ENCODE measurements around the gene KLHL30.
A peak's percentile ranks its signal among the peaks of the same experiment; 100 is the strongest.

Gene KLHL30

GRCh38 chr2:238171575-238172187 is 33.2 kb downstream of the KLHL30 start:
- peaks cover 56% of the 10 kb centered on the region for H3K36me3 Mint-ChIP-seq (ENCODE audit: insufficient read depth)
- ATAC-seq (replicated peaks; ENCODE audit: extremely low read depth, poor library complexity, severe bottlenecking) (no peak), DNase-seq (ENCODE audit: low spot score in 2 of 2) (no peak)
- no peaks in the 10 kb centered on the region for H3K27me3 Mint-ChIP-seq
- no peak overlapping the region for H3K4me3 Mint-ChIP-seq
- H3K4me1 Mint-ChIP-seq: peaks cover 6% of the 10 kb centered on the region
- no peak overlapping the region for H3K27ac Mint-ChIP-seq (ENCODE audit: low read depth)
- no peaks in the 10 kb centered on the region for H3K9me3 Mint-ChIP-seq

- H3K27me3 Mint-ChIP-seq: no peaks in the 10 kb centered on the region
- peak overlapping the region; percentile 56 for H3K27ac Mint-ChIP-seq (ENCODE audit: low read depth)
Observed at GRCh38 chr2:238172439-238172838, 34.0 kb downstream of the KLHL30 start.

GRCh38 chr2:238173692-238174091 is 35.2 kb downstream of the KLHL30 start:
- DNase-seq (ENCODE audit: low spot score in 2 of 2) (no peak), ATAC-seq (replicated peaks; ENCODE audit: extremely low read depth, poor library complexity, severe bottlenecking) (no peak)
- Mint-ChIP-seq H3K27ac (ENCODE audit: low read depth) (peak overlapping the region; percentile 56), H3K9me3 (no peaks in the 10 kb centered on the region), H3K4me3 (no peak overlapping the region), H3K27me3 (no peaks in the 10 kb centered on the region), H3K4me1 (peaks cover 6% of the 10 kb centered on the region), H3K36me3 (ENCODE audit: insufficient read depth) (peaks cover 62% of the 10 kb centered on the region)

More at GRCh38 chr2:238172439-238172838, 34.0 kb downstream of the KLHL30 start:
- no peak for ATAC-seq (replicated peaks; ENCODE audit: extremely low read depth, poor library complexity, severe bottlenecking)
- H3K9me3 Mint-ChIP-seq: no peaks in the 10 kb centered on the region
- H3K4me3 Mint-ChIP-seq: no peak overlapping the region
- H3K36me3 Mint-ChIP-seq (ENCODE audit: insufficient read depth): peaks cover 60% of the 10 kb centered on the region
- peaks cover 6% of the 10 kb centered on the region for H3K4me1 Mint-ChIP-seq
- DNase-seq (ENCODE audit: low spot score in 2 of 2): no peak

- no peak for ATAC-seq (replicated peaks; ENCODE audit: extremely low read depth, poor library complexity, severe bottlenecking)
- Mint-ChIP-seq H3K36me3 (ENCODE audit: insufficient read depth) (peaks cover 63% of the 10 kb centered on the region), H3K4me1 (peaks cover 6% of the 10 kb centered on the region)
Observed at GRCh38 chr2:238174291-238174690, 35.8 kb downstream of the KLHL30 start.

GRCh38 chr2:238174701-238175100 is 36.2 kb downstream of the KLHL30 start:
- ATAC-seq (replicated peaks; ENCODE audit: extremely low read depth, poor library complexity, severe bottlenecking) (no peak), DNase-seq (ENCODE audit: low spot score in 2 of 2) (no peak)
- Mint-ChIP-seq H3K4me1 (peaks cover 6% of the 10 kb centered on the region), H3K9me3 (no peaks in the 10 kb centered on the region), H3K36me3 (ENCODE audit: insufficient read depth) (peaks cover 64% of the 10 kb centered on the region), H3K4me3 (no peak overlapping the region), H3K27me3 (no peaks in the 10 kb centered on the region), H3K27ac (ENCODE audit: low read depth) (no peak overlapping the region)

More at GRCh38 chr2:238174291-238174690, 35.8 kb downstream of the KLHL30 start:
- no peaks in the 10 kb centered on the region for H3K9me3 Mint-ChIP-seq
- H3K27ac Mint-ChIP-seq (ENCODE audit: low read depth): no peak overlapping the region
- no peak overlapping the region for H3K4me3 Mint-ChIP-seq
- DNase-seq (ENCODE audit: low spot score in 2 of 2): no peak
- H3K27me3 Mint-ChIP-seq: no peaks in the 10 kb centered on the region

GRCh38 chr2:238176613-238177012 is 38.1 kb downstream of the KLHL30 start:
- Mint-ChIP-seq H3K27me3 (no peaks in the 10 kb centered on the region), H3K27ac (ENCODE audit: low read depth) (no peak overlapping the region), H3K36me3 (ENCODE audit: insufficient read depth) (peaks cover 67% of the 10 kb centered on the region), H3K4me3 (no peak overlapping the region), H3K9me3 (no peaks in the 10 kb centered on the region), H3K4me1 (peaks cover 6% of the 10 kb centered on the region)
- no peak for DNase-seq (ENCODE audit: low spot score in 2 of 2)
- ATAC-seq (replicated peaks; ENCODE audit: extremely low read depth, poor library complexity, severe bottlenecking): no peak

GRCh38 chr2:238180554-238180953 is 42.1 kb downstream of the KLHL30 start:
- no peak overlapping the region for H3K27ac Mint-ChIP-seq (ENCODE audit: low read depth)
- H3K4me3 Mint-ChIP-seq: no peak overlapping the region
- peaks cover 87% of the 10 kb centered on the region for H3K36me3 Mint-ChIP-seq (ENCODE audit: insufficient read depth)
- no peak for DNase-seq (ENCODE audit: low spot score in 2 of 2)
- H3K9me3 Mint-ChIP-seq: no peaks in the 10 kb centered on the region
- ATAC-seq (replicated peaks; ENCODE audit: extremely low read depth, poor library complexity, severe bottlenecking): no peak
- peaks cover 22% of the 10 kb centered on the region for H3K4me1 Mint-ChIP-seq
- H3K27me3 Mint-ChIP-seq: no peaks in the 10 kb centered on the region

GRCh38 chr2:238182362-238182761 is 43.9 kb downstream of the KLHL30 start:
- H3K27me3 Mint-ChIP-seq: no peaks in the 10 kb centered on the region
- H3K27ac Mint-ChIP-seq (ENCODE audit: low read depth): no peak overlapping the region
- H3K4me3 Mint-ChIP-seq: no peak overlapping the region
- DNase-seq (ENCODE audit: low spot score in 2 of 2) (no peak), ATAC-seq (replicated peaks; ENCODE audit: extremely low read depth, poor library complexity, severe bottlenecking) (no peak)
- H3K4me1 Mint-ChIP-seq: peaks cover 25% of the 10 kb centered on the region
- H3K9me3 Mint-ChIP-seq: no peaks in the 10 kb centered on the region
- peaks cover 91% of the 10 kb centered on the region for H3K36me3 Mint-ChIP-seq (ENCODE audit: insufficient read depth)

GRCh38 chr2:238183821-238184220 is 45.4 kb downstream of the KLHL30 start:
- H3K9me3 Mint-ChIP-seq: no peaks in the 10 kb centered on the region
- peak; percentile 60 for ATAC-seq (replicated peaks; ENCODE audit: extremely low read depth, poor library complexity, severe bottlenecking)
- no peak overlapping the region for H3K4me3 Mint-ChIP-seq
- DNase-seq (ENCODE audit: low spot score in 2 of 2): no peak
- H3K27ac Mint-ChIP-seq (ENCODE audit: low read depth): peak overlapping the region; percentile 79
- H3K4me1 Mint-ChIP-seq: peaks cover 25% of the 10 kb centered on the region
- peaks cover 95% of the 10 kb centered on the region for H3K36me3 Mint-ChIP-seq (ENCODE audit: insufficient read depth)
- no peaks in the 10 kb centered on the region for H3K27me3 Mint-ChIP-seq

- Mint-ChIP-seq H3K4me3 (no peak overlapping the region), H3K27ac (ENCODE audit: low read depth) (no peak overlapping the region), H3K4me1 (peaks cover 25% of the 10 kb centered on the region)
Observed at GRCh38 chr2:238187618-238188548, 49.4 kb downstream of the KLHL30 start.

GRCh38 chr2:238190445-238190844 is 52.0 kb downstream of the KLHL30 start:
- ATAC-seq (replicated peaks; ENCODE audit: extremely low read depth, poor library complexity, severe bottlenecking) (no peak), DNase-seq (ENCODE audit: low spot score in 2 of 2) (no peak)
- Mint-ChIP-seq H3K27ac (ENCODE audit: low read depth) (no peak overlapping the region), H3K9me3 (no peaks in the 10 kb centered on the region), H3K36me3 (ENCODE audit: insufficient read depth) (peaks cover 83% of the 10 kb centered on the region), H3K4me1 (peaks cover 13% of the 10 kb centered on the region), H3K27me3 (no peaks in the 10 kb centered on the region), H3K4me3 (no peak overlapping the region)

More at GRCh38 chr2:238187618-238188548, 49.4 kb downstream of the KLHL30 start:
- Mint-ChIP-seq H3K36me3 (ENCODE audit: insufficient read depth) (peaks cover 95% of the 10 kb centered on the region), H3K27me3 (no peaks in the 10 kb centered on the region), H3K9me3 (no peaks in the 10 kb centered on the region)
- no peak for DNase-seq (ENCODE audit: low spot score in 2 of 2)
- ATAC-seq (replicated peaks; ENCODE audit: extremely low read depth, poor library complexity, severe bottlenecking): no peak

Measured in central memory CD8-positive, alpha-beta T cell (primary cell).